GM19240 (cell line): Measurements from ENCODE around the gene SERINC2.
"Not testable (repeated sequence)": the region's sequence is repeated elsewhere in the genome, so short reads cannot be mapped to it uniquely, and the experiment has no call there.

ENCODE experiments used
- DNase-seq: peaks from one replicate; pipeline ENCODE4 v3.0.0; 2011; ENCODE audit warnings: low spot score; ENCODE audit not compliant: insufficient read length

The SERINC2 gene

GRCh38 chr1:31460027-31460426, 47.0 kb downstream of the SERINC2 start:
- DNase-seq, result no peak

- DNase-seq, result no peak
Observed at GRCh38 chr1:31467005-31467674, 54.1 kb downstream of the SERINC2 start.

GRCh38 chr1:31470794-31471315, 57.8 kb downstream of the SERINC2 start:
- no peak for DNase-seq

GRCh38 chr1:31471452-31472313, 58.7 kb downstream of the SERINC2 start:
- not testable (repeated sequence) for DNase-seq

GRCh38 chr1:31472314-31472651, 59.3 kb downstream of the SERINC2 start:
- not testable (repeated sequence) for DNase-seq

- not testable (repeated sequence) for DNase-seq
Observed at GRCh38 chr1:31472673-31473072, 59.7 kb downstream of the SERINC2 start.

- DNase-seq, result not testable (repeated sequence)
Observed at GRCh38 chr1:31473508-31473907, 60.5 kb downstream of the SERINC2 start.

- not testable (repeated sequence) for DNase-seq
Observed at GRCh38 chr1:31474567-31474966, 61.6 kb downstream of the SERINC2 start.

GRCh38 chr1:31476891-31477846, 64.2 kb downstream of the SERINC2 start:
- no peak for DNase-seq

- DNase-seq, result no peak
Observed at GRCh38 chr1:31478167-31478566, 65.2 kb downstream of the SERINC2 start.

- DNase-seq, result no peak
Observed at GRCh38 chr1:31479811-31480210, 66.8 kb downstream of the SERINC2 start.

GRCh38 chr1:31480426-31480825, 67.4 kb downstream of the SERINC2 start:
- not testable (repeated sequence) for DNase-seq

- DNase-seq, result no peak
Observed at GRCh38 chr1:31482482-31483011, 69.5 kb downstream of the SERINC2 start.

GRCh38 chr1:31483012-31483946, 70.3 kb downstream of the SERINC2 start:
- no peak for DNase-seq
